Right lobe of liver (tissue), 4 donors: ENCODE measurements around the gene NOP10.

ENCODE experiments used
- POLR2A ChIP-seq: fragments of 450-650 bp; IDR thresholded peaks from one replicate; pipeline ENCODE4 v1.6.1; 2017; ENCODE audit warnings: antibody characterized with exemption, mild to moderate bottlenecking
- TF ChIP-seq, protein P1 (sequence below), 4 donors: fragments of 200-600 bp in 3 of 4; fragments of 450-650 bp in 1 of 4; IDR thresholded peaks; one replicate each; pipeline versions ENCODE4 v1.5.1 to v1.8.0; 2016 to 2022; ENCODE audit warnings: antibody characterized with exemption in 4 of 4, mild to moderate bottlenecking in 2 of 4
- donor health status: DM: no; HTN: no; CAD: no.
- donor health status: DM: no; HTN: no; CAD: no.
- donor health status: DM: no; HTN: yes; CAD: no.

- TF ChIP-seq, protein P1, sequence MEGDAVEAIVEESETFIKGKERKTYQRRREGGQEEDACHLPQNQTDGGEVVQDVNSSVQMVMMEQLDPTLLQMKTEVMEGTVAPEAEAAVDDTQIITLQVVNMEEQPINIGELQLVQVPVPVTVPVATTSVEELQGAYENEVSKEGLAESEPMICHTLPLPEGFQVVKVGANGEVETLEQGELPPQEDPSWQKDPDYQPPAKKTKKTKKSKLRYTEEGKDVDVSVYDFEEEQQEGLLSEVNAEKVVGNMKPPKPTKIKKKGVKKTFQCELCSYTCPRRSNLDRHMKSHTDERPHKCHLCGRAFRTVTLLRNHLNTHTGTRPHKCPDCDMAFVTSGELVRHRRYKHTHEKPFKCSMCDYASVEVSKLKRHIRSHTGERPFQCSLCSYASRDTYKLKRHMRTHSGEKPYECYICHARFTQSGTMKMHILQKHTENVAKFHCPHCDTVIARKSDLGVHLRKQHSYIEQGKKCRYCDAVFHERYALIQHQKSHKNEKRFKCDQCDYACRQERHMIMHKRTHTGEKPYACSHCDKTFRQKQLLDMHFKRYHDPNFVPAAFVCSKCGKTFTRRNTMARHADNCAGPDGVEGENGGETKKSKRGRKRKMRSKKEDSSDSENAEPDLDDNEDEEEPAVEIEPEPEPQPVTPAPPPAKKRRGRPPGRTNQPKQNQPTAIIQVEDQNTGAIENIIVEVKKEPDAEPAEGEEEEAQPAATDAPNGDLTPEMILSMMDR (IDR thresholded peaks at IDR 0.05): no peak
- no peak for TF ChIP-seq POLR2A
Observed at GRCh38 chr15:34336231-34336990, 6.5 kb downstream of the NOP10 start.
